ENCODE data around the gene SURF1.

DNA sequence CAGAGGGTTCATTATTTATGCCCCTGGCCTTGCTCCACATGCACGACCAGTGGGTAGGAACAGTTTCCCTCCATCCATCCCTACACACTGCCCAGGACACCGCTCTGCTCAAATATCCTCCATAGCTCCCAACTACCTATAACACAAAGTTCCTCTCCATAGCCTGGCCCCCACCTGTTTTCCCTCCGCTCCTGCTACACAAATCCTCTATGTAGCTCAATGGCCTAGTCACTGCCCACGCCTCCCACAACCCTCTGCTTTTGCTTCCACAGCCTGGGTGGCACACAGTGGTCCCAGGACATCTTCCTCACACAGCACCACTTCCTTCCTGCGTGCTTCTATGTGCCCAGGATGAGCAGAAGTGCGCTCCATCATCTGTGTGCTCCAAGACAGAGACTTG lies 41.1 kb upstream of the SURF1 start:
- TF ChIP-seq, protein P1, sequence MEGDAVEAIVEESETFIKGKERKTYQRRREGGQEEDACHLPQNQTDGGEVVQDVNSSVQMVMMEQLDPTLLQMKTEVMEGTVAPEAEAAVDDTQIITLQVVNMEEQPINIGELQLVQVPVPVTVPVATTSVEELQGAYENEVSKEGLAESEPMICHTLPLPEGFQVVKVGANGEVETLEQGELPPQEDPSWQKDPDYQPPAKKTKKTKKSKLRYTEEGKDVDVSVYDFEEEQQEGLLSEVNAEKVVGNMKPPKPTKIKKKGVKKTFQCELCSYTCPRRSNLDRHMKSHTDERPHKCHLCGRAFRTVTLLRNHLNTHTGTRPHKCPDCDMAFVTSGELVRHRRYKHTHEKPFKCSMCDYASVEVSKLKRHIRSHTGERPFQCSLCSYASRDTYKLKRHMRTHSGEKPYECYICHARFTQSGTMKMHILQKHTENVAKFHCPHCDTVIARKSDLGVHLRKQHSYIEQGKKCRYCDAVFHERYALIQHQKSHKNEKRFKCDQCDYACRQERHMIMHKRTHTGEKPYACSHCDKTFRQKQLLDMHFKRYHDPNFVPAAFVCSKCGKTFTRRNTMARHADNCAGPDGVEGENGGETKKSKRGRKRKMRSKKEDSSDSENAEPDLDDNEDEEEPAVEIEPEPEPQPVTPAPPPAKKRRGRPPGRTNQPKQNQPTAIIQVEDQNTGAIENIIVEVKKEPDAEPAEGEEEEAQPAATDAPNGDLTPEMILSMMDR (conservative IDR thresholded peaks at IDR 0.05; ENCODE audit: low read depth, low read length), result no peak
- TF ChIP-seq EZH2 (IDR thresholded peaks at IDR 0.05; ENCODE audit: low read length, unreplicated experiment), result no peak
